Testis (tissue), 2 donors: ENCODE results near the gene PVALEF.

Source experiments
- CTCF ChIP-seq, 3 experiments: fragments of 450-650 bp in 2 of 3; fragments of 200-600 bp in 1 of 3; sonication (generic) in 1 of 3; IDR thresholded peaks; one replicate each; pipeline ENCODE4 v1.5.1; 2016 to 2019; ENCODE audit warnings: antibody characterized with exemption in 3 of 3, mild to moderate bottlenecking in 2 of 3, moderate library complexity in 1 of 3
- POLR2A ChIP-seq: fragments of 450-650 bp; IDR thresholded peaks from one replicate; pipeline ENCODE4 v1.6.1; 2017; ENCODE audit warnings: antibody characterized with exemption, mild to moderate bottlenecking, moderate library complexity

- TF ChIP-seq CTCF (IDR thresholded peaks at IDR 0.05) (no peak), POLR2A (no peak)
These were observed 37.8 kb downstream of the PVALEF start for GRCh38 chr17:81203136-81203535.
